H9 (cell line): Measurements from ENCODE around the gene ODAD2. TPM values are rescaled to one million over a fixed set of nuclear protein-coding genes. Genes with fewer than 3 reads are reported as not detected.

Experiments used
- DNase-seq: peaks from one replicate; pipeline ENCODE4 v3.0.0-alpha.2; 2017
- H2AFZ ChIP-seq: one replicate; pipeline ENCODE4 v1.6.1; 2013; ENCODE audit warnings: mild to moderate bottlenecking, low read length, control low read depth, moderate library complexity
- H2AK5ac ChIP-seq: 2 replicates; pipeline ENCODE4 v1.6.1; 2013; ENCODE audit warnings: low read length, control low read depth, mixed read lengths; ENCODE audit not compliant: insufficient read length
- H2BK120ac ChIP-seq: one replicate; pipeline ENCODE4 v1.6.1; 2013; ENCODE audit warnings: low read depth, mild to moderate bottlenecking, low read length, control low read depth, inconsistent platforms; ENCODE audit not compliant: poor library complexity, severe bottlenecking
- H2BK12ac ChIP-seq: 2 replicates; pipeline ENCODE4 v1.6.1; 2013; ENCODE audit warnings: low read length, control low read depth, mixed read lengths, low read depth; ENCODE audit not compliant: insufficient read length
- H2BK15ac ChIP-seq: 2 replicates; pipeline ENCODE4 v1.6.1; 2013; ENCODE audit warnings: low read depth, low read length, control low read depth
- H2BK20ac ChIP-seq: one replicate; pipeline ENCODE4 v1.6.1; 2013; ENCODE audit warnings: low read depth, mild to moderate bottlenecking, low read length, control low read depth, inconsistent platforms; ENCODE audit not compliant: poor library complexity, severe bottlenecking
- H2BK5ac ChIP-seq: 2 replicates; pipeline ENCODE4 v1.6.1; 2013; ENCODE audit warnings: low read length, control low read depth, mixed read lengths; ENCODE audit not compliant: insufficient read length
- H3K14ac ChIP-seq: 2 replicates; pipeline ENCODE4 v1.6.1; 2013; ENCODE audit warnings: low read length, control low read depth; ENCODE audit not compliant: insufficient read depth
- H3K18ac ChIP-seq: 2 replicates; pipeline ENCODE4 v1.6.1; 2013; ENCODE audit warnings: low read depth, mild to moderate bottlenecking, mixed read lengths, low read length, control low read depth; ENCODE audit not compliant: insufficient read length
- H3K23ac ChIP-seq: 2 replicates; pipeline ENCODE4 v1.6.1; 2013; ENCODE audit warnings: low read length, control low read depth, mixed read lengths, low read depth; ENCODE audit not compliant: insufficient read length
- H3K23me2 ChIP-seq: 2 replicates; pipeline ENCODE4 v1.6.1; 2013; ENCODE audit warnings: low read depth, mild to moderate bottlenecking, mixed read lengths, low read length, control low read depth; ENCODE audit not compliant: insufficient read length, poor library complexity, severe bottlenecking
- H3K27ac ChIP-seq: 2 replicates; pipeline ENCODE4 v1.5.1; 2013; ENCODE audit warnings: low read length, control low read depth, mixed read lengths, low read depth; ENCODE audit not compliant: insufficient read length
- H3K27me3 ChIP-seq: 2 replicates; pipeline ENCODE4 v1.6.1; 2013; ENCODE audit warnings: low read length, control low read depth, inconsistent platforms; ENCODE audit not compliant: insufficient read depth
- H3K4ac ChIP-seq: 2 replicates; pipeline ENCODE4 v1.6.1; 2013; ENCODE audit warnings: low read depth, mild to moderate bottlenecking, control low read depth, inconsistent platforms, low read length, moderate library complexity
- H3K4me1 ChIP-seq: 2 replicates; pipeline ENCODE4 v1.6.1; 2013; ENCODE audit warnings: low read length, control low read depth, inconsistent platforms; ENCODE audit not compliant: insufficient read depth
- H3K4me2 ChIP-seq: 2 replicates; pipeline ENCODE4 v1.6.1; 2013; ENCODE audit warnings: low read length, control low read depth, mixed read lengths; ENCODE audit not compliant: insufficient read length, insufficient read depth
- H3K56ac ChIP-seq: 2 replicates; pipeline ENCODE4 v1.6.1; 2013; ENCODE audit warnings: low read depth, mild to moderate bottlenecking, mixed read lengths, low read length, control low read depth; ENCODE audit not compliant: insufficient read length
- H3K79me1 ChIP-seq: 2 replicates; pipeline ENCODE4 v1.6.1; 2013; ENCODE audit warnings: low read depth, mild to moderate bottlenecking, moderate library complexity, low read length, control low read depth, inconsistent platforms; ENCODE audit not compliant: insufficient read depth, poor library complexity, severe bottlenecking
- H3K79me2 ChIP-seq: 2 replicates; pipeline ENCODE4 v1.6.1; 2013; ENCODE audit warnings: low read length, control low read depth, inconsistent platforms; ENCODE audit not compliant: insufficient read depth
- H3K9ac ChIP-seq: 2 replicates; pipeline ENCODE4 v1.6.1; 2013; ENCODE audit warnings: low read length, control low read depth, mixed read lengths; ENCODE audit not compliant: insufficient read length; ENCODE audit errors: extremely low read depth
- H3K9me3 ChIP-seq: one replicate; pipeline ENCODE4 v1.6.1; 2013; ENCODE audit warnings: low read depth, low read length, inconsistent platforms; ENCODE audit not compliant: control insufficient read depth
- H3T11ph ChIP-seq: one replicate; pipeline ENCODE4 v1.6.1; 2013; ENCODE audit warnings: mild to moderate bottlenecking, low read length, control low read depth, inconsistent platforms
- H4K20me1 ChIP-seq: one replicate; pipeline ENCODE4 v1.6.1; 2013; ENCODE audit not compliant: control insufficient read depth, insufficient read length, insufficient read depth
- H4K5ac ChIP-seq: 2 replicates; pipeline ENCODE4 v1.6.1; 2013; ENCODE audit warnings: low read depth, mild to moderate bottlenecking, mixed read lengths, low read length, control low read depth; ENCODE audit not compliant: insufficient read length
- H4K8ac ChIP-seq: replicated peaks from 2 replicates; pipeline ENCODE4 v1.6.1; 2013; ENCODE audit warnings: low read length, control low read depth, mixed read lengths, low read depth; ENCODE audit not compliant: insufficient read length
- H4K91ac ChIP-seq: 2 replicates; pipeline ENCODE4 v1.6.1; 2013; ENCODE audit warnings: low read depth, mild to moderate bottlenecking, moderate library complexity, mixed read lengths, low read length, control low read depth; ENCODE audit not compliant: insufficient read length
- H3K27ac Mint-ChIP-seq, 3 experiments: 2 replicates in 2 of 3; 3 replicates in 1 of 3; pipeline ENCODE4 v1.8.0; 2020 to 2021; ENCODE audit warnings: mixed read lengths in 3 of 3, mild to moderate bottlenecking in 1 of 3, moderate library complexity in 1 of 3
- H3K27me3 Mint-ChIP-seq: 2 replicates; pipeline ENCODE4 v1.8.0; 2021; ENCODE audit warnings: low read depth, mild to moderate bottlenecking, moderate library complexity, mixed read lengths
- H3K36me3 Mint-ChIP-seq, 3 experiments: 2 replicates in 2 of 3; 3 replicates in 1 of 3; pipeline ENCODE4 v1.8.0; 2020 to 2021; ENCODE audit warnings: low read depth in 3 of 3, mixed read lengths in 3 of 3; ENCODE audit not compliant: insufficient read depth in 1 of 3
- H3K4me1 Mint-ChIP-seq, 2 experiments: 2 replicates each; pipeline ENCODE4 v1.8.0; 2020; ENCODE audit warnings: mixed read lengths in 2 of 2
- H3K4me3 Mint-ChIP-seq, 2 experiments: 2 replicates in 1 of 2; 3 replicates in 1 of 2; pipeline ENCODE4 v1.8.0; 2020 to 2021; ENCODE audit warnings: mild to moderate bottlenecking in 2 of 2, mixed read lengths in 2 of 2, moderate library complexity in 1 of 2
- H3K9me3 Mint-ChIP-seq, 2 experiments: 2 replicates in 1 of 2; 3 replicates in 1 of 2; pipeline ENCODE4 v1.8.0; 2020; ENCODE audit warnings: mild to moderate bottlenecking in 2 of 2, mixed read lengths in 2 of 2, moderate library complexity in 1 of 2
- WGBS: extraction: QIAGEN DNeasy Blood & Tissue Kit; methylation state at CpG from one replicate; pipeline ENCODE4 v1.1.7; 2013; ENCODE audit warnings: missing lambda C conversion rate, low lambda C conversion rate, mixed read lengths; ENCODE audit not compliant: insufficient read length; ENCODE audit errors: extremely low coverage; 5-methylcytosine and 5-hydroxymethylcytosine counted together
- total RNA-seq: library from RNA; stranded (reverse); gene quantifications from 2 replicates; pipeline ENCODE4 v1.2.1, GENCODE V29; 2021
- TF ChIP-seq, protein P1 (sequence below): fragments of 200-600 bp; sonication (generic); conservative IDR thresholded peaks from 3 replicates; pipeline ENCODE4 v1.8.0; 2021; ENCODE audit warnings: antibody characterized with exemption, mild to moderate bottlenecking

Gene ODAD2
- total RNA-seq, 1 experiment from 2014 or later, result 4.5 TPM

DNA sequence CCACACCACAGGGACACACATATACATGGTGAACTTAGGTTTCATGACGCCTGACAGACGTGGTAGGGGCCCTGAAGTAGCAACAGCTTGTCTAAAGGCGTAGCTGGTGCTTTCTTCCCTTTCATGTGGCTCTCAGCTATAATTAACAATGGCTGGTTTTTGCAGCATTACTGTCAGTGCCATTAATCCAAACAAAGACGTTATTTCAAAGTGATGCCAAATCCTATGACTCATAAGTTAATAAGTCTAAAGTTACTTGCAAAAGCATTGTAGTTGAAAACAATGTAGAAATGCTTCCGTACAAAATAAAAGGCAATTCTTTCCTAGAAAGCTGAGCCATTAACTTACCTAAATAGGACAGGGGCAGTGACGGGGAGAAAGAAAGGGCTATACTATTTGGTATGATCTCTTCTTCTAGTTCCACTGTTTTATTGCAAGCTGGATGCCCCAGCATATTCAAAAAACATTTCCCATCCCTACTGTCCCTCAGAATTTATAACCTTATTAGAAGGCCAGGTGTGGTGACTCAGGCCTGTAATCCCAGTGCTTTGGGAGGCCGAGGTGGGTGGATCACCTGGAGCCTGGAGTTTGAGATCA lies 105.4 kb downstream of the ODAD2 start:
- no peak overlapping the region for H2AFZ ChIP-seq

More for the DNA sequence above, 105.4 kb downstream of the ODAD2 start:
- no CpG with 5 or more reads among the region's 7 CpGs for WGBS
- no peak overlapping the region for H3K9ac ChIP-seq
- no peak overlapping the region for H3T11ph ChIP-seq
- no peak overlapping the region for H2BK12ac ChIP-seq
- H2BK5ac ChIP-seq, result no peak overlapping the region
- H4K20me1 ChIP-seq, result no peaks in the 10 kb centered on the region
- H3K9me3 ChIP-seq, result no peaks in the 10 kb centered on the region
- H4K5ac ChIP-seq, result no peak overlapping the region
- H3K27me3 ChIP-seq, result no peaks in the 10 kb centered on the region
- no peak overlapping the region for H2BK15ac ChIP-seq
- H3K23ac ChIP-seq, result no peak overlapping the region
- Mint-ChIP-seq H3K9me3 (no peaks in the 10 kb centered on the region), H3K4me1 (no peaks in the 10 kb centered on the region; a peak in 1 of 4 replicates), H3K4me3 (no peak overlapping the region), H3K36me3 (no peaks in the 10 kb centered on the region), H3K27ac (no peak overlapping the region), H3K27me3 (no peaks in the 10 kb centered on the region)
- H3K23me2 ChIP-seq, result no peaks in the 10 kb centered on the region
- H3K27ac ChIP-seq, result no peak overlapping the region
- H4K91ac ChIP-seq, result no peak overlapping the region
- H3K14ac ChIP-seq, result no peak overlapping the region
- no peak overlapping the region for H2AK5ac ChIP-seq
- no peak overlapping the region for H3K56ac ChIP-seq
- H4K8ac ChIP-seq, result no peak overlapping the region
- H3K79me1 ChIP-seq, result no peaks in the 10 kb centered on the region
- no peak overlapping the region for H2BK120ac ChIP-seq
- H2BK20ac ChIP-seq, result no peak overlapping the region
- TF ChIP-seq, protein P1, sequence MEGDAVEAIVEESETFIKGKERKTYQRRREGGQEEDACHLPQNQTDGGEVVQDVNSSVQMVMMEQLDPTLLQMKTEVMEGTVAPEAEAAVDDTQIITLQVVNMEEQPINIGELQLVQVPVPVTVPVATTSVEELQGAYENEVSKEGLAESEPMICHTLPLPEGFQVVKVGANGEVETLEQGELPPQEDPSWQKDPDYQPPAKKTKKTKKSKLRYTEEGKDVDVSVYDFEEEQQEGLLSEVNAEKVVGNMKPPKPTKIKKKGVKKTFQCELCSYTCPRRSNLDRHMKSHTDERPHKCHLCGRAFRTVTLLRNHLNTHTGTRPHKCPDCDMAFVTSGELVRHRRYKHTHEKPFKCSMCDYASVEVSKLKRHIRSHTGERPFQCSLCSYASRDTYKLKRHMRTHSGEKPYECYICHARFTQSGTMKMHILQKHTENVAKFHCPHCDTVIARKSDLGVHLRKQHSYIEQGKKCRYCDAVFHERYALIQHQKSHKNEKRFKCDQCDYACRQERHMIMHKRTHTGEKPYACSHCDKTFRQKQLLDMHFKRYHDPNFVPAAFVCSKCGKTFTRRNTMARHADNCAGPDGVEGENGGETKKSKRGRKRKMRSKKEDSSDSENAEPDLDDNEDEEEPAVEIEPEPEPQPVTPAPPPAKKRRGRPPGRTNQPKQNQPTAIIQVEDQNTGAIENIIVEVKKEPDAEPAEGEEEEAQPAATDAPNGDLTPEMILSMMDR, result no peak
- no peak for DNase-seq
- H3K4me1 ChIP-seq, result no peaks in the 10 kb centered on the region
- H3K18ac ChIP-seq, result no peak overlapping the region
- no peaks in the 10 kb centered on the region for H3K79me2 ChIP-seq
- H3K4ac ChIP-seq, result no peak overlapping the region
- no peak overlapping the region for H3K4me2 ChIP-seq
